ENCODE data around the gene ZNF414.

The ZNF414 gene

DNA sequence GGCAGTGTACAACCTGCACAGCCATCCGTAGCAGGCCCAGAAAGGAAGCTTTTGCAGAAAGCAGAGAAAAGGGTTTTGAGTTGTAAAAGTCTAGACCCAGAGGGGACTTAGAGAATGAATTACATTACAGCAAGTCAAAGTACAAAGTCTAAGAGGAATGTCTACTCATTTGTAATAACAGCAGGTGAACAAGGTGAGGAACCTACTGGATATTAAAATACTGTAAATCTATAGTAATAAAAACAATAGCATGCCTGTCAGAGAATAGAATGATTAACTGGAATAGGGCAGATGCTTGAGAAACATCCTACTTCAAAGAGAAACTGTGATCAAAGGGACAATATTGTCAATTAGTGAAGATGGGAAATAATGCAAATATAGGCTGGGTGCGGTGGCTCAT is 18.3 kb upstream of the ZNF414 start:
- H3K23ac ChIP-seq (ENCODE audit: low read length in 2 of 2): no peak overlapping the region
- no peak overlapping the region for H4K91ac ChIP-seq (ENCODE audit: low read length)
- H3K27me3 ChIP-seq (ENCODE audit: control insufficient read depth in 1 of 2, insufficient read depth in 1 of 2, low read length in 2 of 2): no peaks in the 10 kb centered on the region
- H2AFZ ChIP-seq (ENCODE audit: low read depth, low read length): no peak overlapping the region
- no peak overlapping the region for H2BK15ac ChIP-seq (ENCODE audit: low read depth, poor library complexity, severe bottlenecking)
- H3K79me1 ChIP-seq (replicated peaks; ENCODE audit: low read length, poor library complexity, severe bottlenecking): peaks cover 18% of the 10 kb centered on the region
- no peak overlapping the region for H4K8ac ChIP-seq (ENCODE audit: low read length)
- no peak overlapping the region for H2BK120ac ChIP-seq (ENCODE audit: low read depth, low read length)
- no peak for DNase-seq
- H3K4me3 ChIP-seq (ENCODE audit: insufficient read depth in 1 of 2, low read depth in 1 of 2, low read length in 2 of 2): no peak overlapping the region
- H3K14ac ChIP-seq (ENCODE audit: low read length in 2 of 2): no peak overlapping the region
- H3K27ac ChIP-seq (ENCODE audit: low read length, poor library complexity, severe bottlenecking): no peak overlapping the region
- 94% methylated on average over 2 of the region's 2 CpGs for WGBS
- peaks cover 0 to 7% of the 10 kb centered on the region in 2 experiments for H3K36me3 ChIP-seq (ENCODE audit: control insufficient read depth in 1 of 2, insufficient read depth in 2 of 2, low read depth in 1 of 2, low read length in 2 of 2)
- no peak overlapping the region for H3K9ac ChIP-seq (ENCODE audit: low read length)
- no peak overlapping the region for H2BK5ac ChIP-seq (ENCODE audit: low read depth, low read length, poor library complexity, severe bottlenecking)
- H3K9me3 ChIP-seq (ENCODE audit: control insufficient read depth, low read length): no peaks in the 10 kb centered on the region
- H3K4ac ChIP-seq (ENCODE audit: low read depth in 1 of 2, low read length in 2 of 2): no peak overlapping the region
- H2BK12ac ChIP-seq (ENCODE audit: low read length in 2 of 2): no peak overlapping the region
- H3K4me2 ChIP-seq (ENCODE audit: low read length, poor library complexity, severe bottlenecking): no peak overlapping the region
- peaks cover 3% of the 10 kb centered on the region for H3K4me1 ChIP-seq (ENCODE audit: control insufficient read depth, insufficient read depth, low read depth, low read length)
- no peak overlapping the region for H3K18ac ChIP-seq (ENCODE audit: low read depth in 1 of 2, low read length in 2 of 2)
- H2AK5ac ChIP-seq (ENCODE audit: low read length, severe bottlenecking): no peak overlapping the region

DNA sequence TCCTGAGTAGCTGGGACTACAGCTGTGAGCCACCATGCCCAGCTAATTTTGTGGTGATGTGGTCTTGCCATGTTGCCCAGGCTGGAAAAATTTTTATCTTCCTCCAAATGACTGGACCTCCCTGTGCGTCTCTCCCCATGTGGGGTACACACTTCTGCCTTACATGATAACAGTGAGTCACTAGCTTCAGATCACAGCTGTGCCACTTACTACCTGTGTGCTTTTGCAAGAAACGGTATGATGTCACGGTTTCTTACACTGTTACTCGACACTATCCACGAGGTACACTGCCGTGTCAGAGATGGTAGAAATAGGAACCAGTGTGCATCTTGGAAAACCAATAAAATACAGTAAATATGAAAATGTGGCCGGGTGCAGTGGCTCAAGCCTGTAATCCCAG is 17.5 kb upstream of the ZNF414 start:
- Histone ChIP-seq H4K8ac (ENCODE audit: low read length) (no peak overlapping the region), H2AFZ (ENCODE audit: low read depth, low read length) (no peak overlapping the region), H3K27ac (ENCODE audit: low read length, poor library complexity, severe bottlenecking) (no peak overlapping the region), H3K14ac (ENCODE audit: low read length in 2 of 2) (no peak overlapping the region), H3K18ac (ENCODE audit: low read depth in 1 of 2, low read length in 2 of 2) (no peak overlapping the region), H3K79me1 (replicated peaks; ENCODE audit: low read length, poor library complexity, severe bottlenecking) (peaks cover 24% of the 10 kb centered on the region), H2BK120ac (ENCODE audit: low read depth, low read length) (no peak overlapping the region), H2BK12ac (ENCODE audit: low read length in 2 of 2) (no peak overlapping the region), H2AK5ac (ENCODE audit: low read length, severe bottlenecking) (no peak overlapping the region), H3K4ac (ENCODE audit: low read depth in 1 of 2, low read length in 2 of 2) (no peak overlapping the region), H3K4me2 (ENCODE audit: low read length, poor library complexity, severe bottlenecking) (no peak overlapping the region), H2BK15ac (ENCODE audit: low read depth, poor library complexity, severe bottlenecking) (no peak overlapping the region), H3K4me1 (ENCODE audit: control insufficient read depth, insufficient read depth, low read depth, low read length) (peaks cover 10% of the 10 kb centered on the region), H3K27me3 (ENCODE audit: control insufficient read depth in 1 of 2, insufficient read depth in 1 of 2, low read length in 2 of 2) (no peaks in the 10 kb centered on the region), H2BK5ac (ENCODE audit: low read depth, low read length, poor library complexity, severe bottlenecking) (no peak overlapping the region), H3K4me3 (ENCODE audit: insufficient read depth in 1 of 2, low read depth in 1 of 2, low read length in 2 of 2) (no peak overlapping the region), H3K9me3 (ENCODE audit: control insufficient read depth, low read length) (no peaks in the 10 kb centered on the region), H3K36me3 (ENCODE audit: control insufficient read depth in 1 of 2, insufficient read depth in 2 of 2, low read depth in 1 of 2, low read length in 2 of 2) (peaks cover 0 to 7% of the 10 kb centered on the region in 2 experiments), H3K9ac (ENCODE audit: low read length) (no peak overlapping the region), H3K23ac (ENCODE audit: low read length in 2 of 2) (no peak overlapping the region), H4K91ac (ENCODE audit: low read length) (no peak overlapping the region)
- 94% methylated on average over 7 of the region's 7 CpGs for WGBS
- DNase-seq: no peak

DNA sequence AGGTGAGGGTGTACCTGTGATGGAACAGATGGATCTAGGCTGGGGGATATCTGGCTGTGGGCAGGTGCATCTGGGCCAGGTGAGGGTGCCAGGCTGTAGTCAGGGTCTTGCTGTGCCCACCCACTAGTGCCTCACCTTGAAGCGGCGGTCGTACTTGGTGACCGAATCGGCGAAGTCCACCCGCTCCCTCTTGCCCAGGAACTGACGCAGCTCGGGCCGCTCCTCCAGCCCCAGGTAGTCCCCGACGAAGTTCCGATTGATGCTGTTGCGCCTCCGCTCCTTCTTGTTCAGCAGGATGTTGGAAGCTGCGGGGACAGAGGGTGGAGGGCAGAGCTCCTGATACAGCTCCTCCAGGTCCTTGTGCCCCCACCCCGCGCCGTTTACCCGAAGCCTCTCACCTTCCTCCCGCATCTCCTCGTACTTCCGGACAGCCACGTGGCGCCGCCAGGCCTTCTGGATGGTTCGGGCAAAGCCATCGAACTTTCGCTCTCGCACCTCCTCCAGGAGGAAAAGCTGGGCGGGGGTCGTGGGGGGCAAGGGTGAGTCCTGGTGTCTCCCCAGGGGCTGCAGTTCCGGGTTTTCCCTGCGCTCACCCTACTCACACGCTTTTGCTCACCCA is 16.2 kb upstream of the ZNF414 start:
- no peak overlapping the region for H3K4me3 ChIP-seq (ENCODE audit: insufficient read depth in 1 of 2, low read depth in 1 of 2, low read length in 2 of 2)
- no peak overlapping the region for H2BK12ac ChIP-seq (ENCODE audit: low read length in 2 of 2)
- H3K4me2 ChIP-seq (ENCODE audit: low read length, poor library complexity, severe bottlenecking): no peak overlapping the region
- no peak overlapping the region for H2BK5ac ChIP-seq (ENCODE audit: low read depth, low read length, poor library complexity, severe bottlenecking)
- no peaks in the 10 kb centered on the region for H3K27me3 ChIP-seq (ENCODE audit: control insufficient read depth in 1 of 2, insufficient read depth in 1 of 2, low read length in 2 of 2)
- no peak overlapping the region for H3K23ac ChIP-seq (ENCODE audit: low read length in 2 of 2)
- H2BK15ac ChIP-seq (ENCODE audit: low read depth, poor library complexity, severe bottlenecking): no peak overlapping the region
- WGBS: 95% methylated on average over 35 of the region's 35 CpGs
- no peak for DNase-seq
- no peak overlapping the region for H3K27ac ChIP-seq (ENCODE audit: low read length, poor library complexity, severe bottlenecking)
- no peak overlapping the region for H4K91ac ChIP-seq (ENCODE audit: low read length)
- no peak overlapping the region for H3K14ac ChIP-seq (ENCODE audit: low read length in 2 of 2)
- H3K4me1 ChIP-seq (ENCODE audit: control insufficient read depth, insufficient read depth, low read depth, low read length): peaks cover 9% of the 10 kb centered on the region
- no peak overlapping the region for H4K8ac ChIP-seq (ENCODE audit: low read length)
- peaks cover 0 to 7% of the 10 kb centered on the region in 2 experiments for H3K36me3 ChIP-seq (ENCODE audit: control insufficient read depth in 1 of 2, insufficient read depth in 2 of 2, low read depth in 1 of 2, low read length in 2 of 2)
- peaks cover 24% of the 10 kb centered on the region for H3K79me1 ChIP-seq (replicated peaks; ENCODE audit: low read length, poor library complexity, severe bottlenecking)
- H3K4ac ChIP-seq (ENCODE audit: low read depth in 1 of 2, low read length in 2 of 2): no peak overlapping the region
- H2AK5ac ChIP-seq (ENCODE audit: low read length, severe bottlenecking): no peak overlapping the region
- no peaks in the 10 kb centered on the region for H3K9me3 ChIP-seq (ENCODE audit: control insufficient read depth, low read length)
- H2AFZ ChIP-seq (ENCODE audit: low read depth, low read length): no peak overlapping the region
- no peak overlapping the region for H2BK120ac ChIP-seq (ENCODE audit: low read depth, low read length)
- no peak overlapping the region for H3K9ac ChIP-seq (ENCODE audit: low read length)
- no peak overlapping the region for H3K18ac ChIP-seq (ENCODE audit: low read depth in 1 of 2, low read length in 2 of 2)

DNA sequence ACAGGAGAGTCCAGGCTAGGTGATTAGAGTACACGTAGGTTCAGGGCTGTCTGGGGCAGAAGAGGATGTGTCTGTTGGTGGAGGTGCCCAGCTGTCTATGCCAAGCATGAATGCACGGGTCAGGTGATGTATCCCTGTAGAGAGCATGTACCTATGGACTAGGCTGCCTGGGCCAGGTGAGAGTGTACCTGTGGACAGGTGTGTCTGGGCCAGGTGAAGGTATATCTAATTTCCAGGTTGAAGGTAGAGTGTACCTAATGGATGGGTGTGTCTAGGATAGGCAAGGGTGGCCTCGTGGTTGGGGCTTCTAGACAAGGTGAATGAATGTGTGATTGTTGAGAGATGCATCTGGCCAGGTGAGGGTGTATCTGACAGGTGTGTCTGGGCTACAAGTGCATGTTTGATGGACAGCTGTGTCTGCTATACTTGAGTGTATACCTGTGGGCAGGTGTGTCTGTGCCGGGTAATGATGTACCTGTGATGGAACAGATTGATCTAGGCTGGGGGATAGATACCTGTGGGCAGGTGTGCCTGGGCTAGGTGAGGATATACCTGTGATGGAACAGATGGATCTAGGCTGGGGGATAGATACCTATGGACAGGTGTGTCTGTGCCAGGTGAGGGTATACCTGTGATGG is 15.5 kb upstream of the ZNF414 start:
- no peak overlapping the region for H3K4ac ChIP-seq (ENCODE audit: low read depth in 1 of 2, low read length in 2 of 2)
- no peaks in the 10 kb centered on the region for H3K27me3 ChIP-seq (ENCODE audit: control insufficient read depth in 1 of 2, insufficient read depth in 1 of 2, low read length in 2 of 2)
- no peak overlapping the region for H4K91ac ChIP-seq (ENCODE audit: low read length)
- no peak overlapping the region for H3K9ac ChIP-seq (ENCODE audit: low read length)
- H2BK12ac ChIP-seq (ENCODE audit: low read length in 2 of 2): no peak overlapping the region
- no peak overlapping the region for H3K4me2 ChIP-seq (ENCODE audit: low read length, poor library complexity, severe bottlenecking)
- peaks cover 9% of the 10 kb centered on the region for H3K4me1 ChIP-seq (ENCODE audit: control insufficient read depth, insufficient read depth, low read depth, low read length)
- no peak overlapping the region for H3K4me3 ChIP-seq (ENCODE audit: insufficient read depth in 1 of 2, low read depth in 1 of 2, low read length in 2 of 2)
- H2AFZ ChIP-seq (ENCODE audit: low read depth, low read length): no peak overlapping the region
- H3K36me3 ChIP-seq (ENCODE audit: control insufficient read depth in 1 of 2, insufficient read depth in 2 of 2, low read depth in 1 of 2, low read length in 2 of 2): peaks cover 0 to 7% of the 10 kb centered on the region in 2 experiments
- 95% methylated on average over 4 of the region's 4 CpGs for WGBS
- no peak overlapping the region for H2AK5ac ChIP-seq (ENCODE audit: low read length, severe bottlenecking)
- H3K14ac ChIP-seq (ENCODE audit: low read length in 2 of 2): no peak overlapping the region
- H3K18ac ChIP-seq (ENCODE audit: low read depth in 1 of 2, low read length in 2 of 2): no peak overlapping the region
- H3K79me1 ChIP-seq (replicated peaks; ENCODE audit: low read length, poor library complexity, severe bottlenecking): peaks cover 24% of the 10 kb centered on the region
- no peak overlapping the region for H3K27ac ChIP-seq (ENCODE audit: low read length, poor library complexity, severe bottlenecking)
- no peaks in the 10 kb centered on the region for H3K9me3 ChIP-seq (ENCODE audit: control insufficient read depth, low read length)
- no peak overlapping the region for H3K23ac ChIP-seq (ENCODE audit: low read length in 2 of 2)
- no peak overlapping the region for H2BK5ac ChIP-seq (ENCODE audit: low read depth, low read length, poor library complexity, severe bottlenecking)
- H2BK15ac ChIP-seq (ENCODE audit: low read depth, poor library complexity, severe bottlenecking): no peak overlapping the region
- no peak overlapping the region for H4K8ac ChIP-seq (ENCODE audit: low read length)
- no peak for DNase-seq
- no peak overlapping the region for H2BK120ac ChIP-seq (ENCODE audit: low read depth, low read length)

Measured in mesenchymal stem cell (in vitro differentiated cells and primary cell).